ENCODE results near the gene TDRD9.
"Not testable (repeated sequence)": the region's sequence is repeated elsewhere in the genome, so short reads cannot be mapped to it uniquely, and the experiment has no call there.

TDRD9 gene

GRCh38 chr14:103886304-103887169 is 41.7 kb upstream of the TDRD9 start:
- H4K20me1 ChIP-seq (ENCODE audit: insufficient read depth, low read length) = no peaks in the 10 kb centered on the region
- no peak overlapping the region for H2AFZ ChIP-seq (ENCODE audit: low read length)

DNA sequence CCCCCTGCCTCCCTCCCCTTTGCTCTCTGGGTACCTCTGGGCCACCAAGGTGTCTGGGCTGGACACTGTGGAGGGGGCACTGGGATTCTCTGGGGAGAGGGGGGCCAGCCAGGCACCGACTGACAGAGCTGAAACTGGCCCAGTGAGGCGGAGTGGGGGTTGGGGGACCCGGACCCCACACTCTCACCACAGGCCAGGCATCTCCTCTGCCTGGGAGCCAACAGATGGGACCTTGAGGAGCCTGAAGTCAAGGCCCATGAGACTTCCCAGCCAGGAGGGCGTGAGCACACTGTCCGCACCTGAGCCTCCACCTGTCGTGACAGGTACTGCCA is 41.1 kb upstream of the TDRD9 start:
- peaks cover 4% of the 10 kb centered on the region; the same call in 1 of the 2 replicates for H3K27me3 ChIP-seq (replicated peaks; ENCODE audit: insufficient read depth, low read length)
- no peaks in the 10 kb centered on the region for H3F3A ChIP-seq (ENCODE audit: insufficient read depth, low read length)
- no peaks in the 10 kb centered on the region for H3K4me1 ChIP-seq (ENCODE audit: low read length)
- no peak overlapping the region for H3K4me3 ChIP-seq (ENCODE audit: low read length)
- TF ChIP-seq, protein P1, sequence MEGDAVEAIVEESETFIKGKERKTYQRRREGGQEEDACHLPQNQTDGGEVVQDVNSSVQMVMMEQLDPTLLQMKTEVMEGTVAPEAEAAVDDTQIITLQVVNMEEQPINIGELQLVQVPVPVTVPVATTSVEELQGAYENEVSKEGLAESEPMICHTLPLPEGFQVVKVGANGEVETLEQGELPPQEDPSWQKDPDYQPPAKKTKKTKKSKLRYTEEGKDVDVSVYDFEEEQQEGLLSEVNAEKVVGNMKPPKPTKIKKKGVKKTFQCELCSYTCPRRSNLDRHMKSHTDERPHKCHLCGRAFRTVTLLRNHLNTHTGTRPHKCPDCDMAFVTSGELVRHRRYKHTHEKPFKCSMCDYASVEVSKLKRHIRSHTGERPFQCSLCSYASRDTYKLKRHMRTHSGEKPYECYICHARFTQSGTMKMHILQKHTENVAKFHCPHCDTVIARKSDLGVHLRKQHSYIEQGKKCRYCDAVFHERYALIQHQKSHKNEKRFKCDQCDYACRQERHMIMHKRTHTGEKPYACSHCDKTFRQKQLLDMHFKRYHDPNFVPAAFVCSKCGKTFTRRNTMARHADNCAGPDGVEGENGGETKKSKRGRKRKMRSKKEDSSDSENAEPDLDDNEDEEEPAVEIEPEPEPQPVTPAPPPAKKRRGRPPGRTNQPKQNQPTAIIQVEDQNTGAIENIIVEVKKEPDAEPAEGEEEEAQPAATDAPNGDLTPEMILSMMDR (IDR thresholded peaks at IDR 0.05; ENCODE audit: low read length) = no peak
- TF ChIP-seq EZH2phosphoT487 (IDR thresholded peaks at IDR 0.05; ENCODE audit: low read length) = no peak
- TF ChIP-seq EZH2 (optimal IDR thresholded peaks at IDR 0.05; ENCODE audit: low read depth, low read length) = no peak
- H3K9me3 ChIP-seq (replicated peaks; ENCODE audit: insufficient read depth, low read length) = no peaks in the 10 kb centered on the region
- DNase-seq = no peak
- no peak overlapping the region for H3K9ac ChIP-seq (ENCODE audit: low read length)
- H3K79me2 ChIP-seq (ENCODE audit: low read length) = no peaks in the 10 kb centered on the region
- H3K4me2 ChIP-seq (ENCODE audit: low read depth, low read length) = no peak overlapping the region
- H4K20me1 ChIP-seq (ENCODE audit: insufficient read depth, low read length) = no peaks in the 10 kb centered on the region
- no peak overlapping the region for H3K27ac ChIP-seq (ENCODE audit: low read length)
- H3K36me3 ChIP-seq (replicated peaks; ENCODE audit: insufficient read depth, low read length) = no peaks in the 10 kb centered on the region
- no peaks in the 10 kb centered on the region for H3K9me2 ChIP-seq (replicated peaks; ENCODE audit: insufficient read depth, low read length)
- no peak overlapping the region for H2AFZ ChIP-seq (ENCODE audit: low read length)

More at GRCh38 chr14:103886304-103887169, 41.7 kb upstream of the TDRD9 start:
- no peak for DNase-seq
- no peak overlapping the region for H3K4me2 ChIP-seq (ENCODE audit: low read depth, low read length)
- no peaks in the 10 kb centered on the region for H3F3A ChIP-seq (ENCODE audit: insufficient read depth, low read length)
- no peak overlapping the region for H3K9ac ChIP-seq (ENCODE audit: low read length)
- H3K9me2 ChIP-seq (replicated peaks; ENCODE audit: insufficient read depth, low read length) = no peaks in the 10 kb centered on the region
- no peaks in the 10 kb centered on the region for H3K36me3 ChIP-seq (replicated peaks; ENCODE audit: insufficient read depth, low read length)
- no peak for TF ChIP-seq EZH2 (optimal IDR thresholded peaks at IDR 0.05; ENCODE audit: low read depth, low read length)
- TF ChIP-seq, protein P1 (IDR thresholded peaks at IDR 0.05; ENCODE audit: low read length) = no peak
- TF ChIP-seq EZH2phosphoT487 (IDR thresholded peaks at IDR 0.05; ENCODE audit: low read length) = no peak
- peaks cover 4% of the 10 kb centered on the region; the same call in 1 of the 2 replicates for H3K27me3 ChIP-seq (replicated peaks; ENCODE audit: insufficient read depth, low read length)
- no peaks in the 10 kb centered on the region for H3K9me3 ChIP-seq (replicated peaks; ENCODE audit: insufficient read depth, low read length)
- H3K4me1 ChIP-seq (ENCODE audit: low read length) = no peaks in the 10 kb centered on the region
- no peak overlapping the region for H3K4me3 ChIP-seq (ENCODE audit: low read length)
- no peaks in the 10 kb centered on the region for H3K79me2 ChIP-seq (ENCODE audit: low read length)
- no peak overlapping the region for H3K27ac ChIP-seq (ENCODE audit: low read length)

DNA sequence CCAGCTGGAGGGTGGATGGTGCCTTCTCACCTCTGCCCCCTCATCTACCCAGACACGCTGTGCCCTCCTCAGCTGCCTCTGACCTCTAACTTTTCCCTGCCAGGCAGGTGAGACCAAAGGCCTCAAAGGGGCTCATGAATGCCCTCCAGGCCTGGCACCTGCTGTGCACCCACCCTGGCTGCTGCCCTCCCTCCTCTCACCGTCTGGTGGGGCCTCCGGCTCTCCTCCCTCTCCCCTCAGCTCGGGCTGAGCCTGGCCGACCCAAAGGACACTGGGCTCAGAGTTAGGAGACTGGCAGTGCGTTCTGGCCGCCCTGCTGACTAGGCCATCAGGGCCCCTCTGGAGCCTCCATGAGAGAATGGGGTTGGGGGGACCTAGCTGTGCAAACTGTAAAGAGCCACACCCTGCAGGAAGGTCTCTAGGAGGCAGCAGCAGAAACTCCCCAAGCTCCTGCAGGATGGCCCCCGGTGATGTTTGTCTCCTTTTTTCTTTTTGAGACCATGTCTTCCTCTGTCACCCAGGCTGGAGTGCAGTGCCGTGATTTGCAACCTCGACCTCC is 40.6 kb upstream of the TDRD9 start:
- Histone ChIP-seq H3K9me2 (replicated peaks; ENCODE audit: insufficient read depth, low read length) (no peaks in the 10 kb centered on the region), H3K79me2 (ENCODE audit: low read length) (no peaks in the 10 kb centered on the region), H4K20me1 (ENCODE audit: insufficient read depth, low read length) (no peaks in the 10 kb centered on the region), H3K4me1 (ENCODE audit: low read length) (no peaks in the 10 kb centered on the region), H3K4me2 (ENCODE audit: low read depth, low read length) (no peak overlapping the region), H3K4me3 (ENCODE audit: low read length) (no peak overlapping the region), H3F3A (ENCODE audit: insufficient read depth, low read length) (no peaks in the 10 kb centered on the region), H3K27me3 (replicated peaks; ENCODE audit: insufficient read depth, low read length) (peaks cover 4% of the 10 kb centered on the region; the same call in 1 of the 2 replicates), H3K27ac (ENCODE audit: low read length) (no peak overlapping the region), H2AFZ (ENCODE audit: low read length) (no peak overlapping the region), H3K9me3 (replicated peaks; ENCODE audit: insufficient read depth, low read length) (no peaks in the 10 kb centered on the region), H3K9ac (ENCODE audit: low read length) (no peak overlapping the region), H3K36me3 (replicated peaks; ENCODE audit: insufficient read depth, low read length) (no peaks in the 10 kb centered on the region)
- TF ChIP-seq EZH2phosphoT487 (IDR thresholded peaks at IDR 0.05; ENCODE audit: low read length) = no peak
- TF ChIP-seq, protein P1 (IDR thresholded peaks at IDR 0.05; ENCODE audit: low read length) = no peak
- TF ChIP-seq EZH2 (optimal IDR thresholded peaks at IDR 0.05; ENCODE audit: low read depth, low read length) = no peak
- DNase-seq = no peak

- not testable (repeated sequence) for H3K4me2 ChIP-seq (ENCODE audit: low read depth, low read length); H4K20me1 ChIP-seq (ENCODE audit: insufficient read depth, low read length); H3K4me3 ChIP-seq (ENCODE audit: low read length); H3K9me2 ChIP-seq (replicated peaks; ENCODE audit: insufficient read depth, low read length); H3K36me3 ChIP-seq (replicated peaks; ENCODE audit: insufficient read depth, low read length); H3K4me1 ChIP-seq (ENCODE audit: low read length); H3K27ac ChIP-seq (ENCODE audit: low read length); H3K27me3 ChIP-seq (replicated peaks; ENCODE audit: insufficient read depth, low read length); H3F3A ChIP-seq (ENCODE audit: insufficient read depth, low read length); H3K9me3 ChIP-seq (replicated peaks; ENCODE audit: insufficient read depth, low read length); DNase-seq; H3K79me2 ChIP-seq (ENCODE audit: low read length); H2AFZ ChIP-seq (ENCODE audit: low read length); H3K9ac ChIP-seq (ENCODE audit: low read length)
These were observed 39.3 kb upstream of the TDRD9 start for GRCh38 chr14:103889002-103889312.

All from MM.1S (cell line).